Thymus (tissue), 11 donors: ENCODE data around the gene OR1M1. TPM values are rescaled to one million over a fixed set of nuclear protein-coding genes. Genes with fewer than 3 reads are reported as not detected.

Experiments used
- DNase-seq, 9 donors: peaks; one replicate each; pipeline ENCODE4 v3.0.0-alpha.2; 2013; ENCODE audit warnings: low spot score in 9 of 9, low read depth in 6 of 9, missing footprints in 1 of 9
- H3K27ac ChIP-seq, 2 donors: one replicate each; pipeline ENCODE4 v1.5.1; 2013; ENCODE audit warnings: control low read depth in 1 of 2, low read depth in 1 of 2, low read length in 1 of 2, mild to moderate bottlenecking in 1 of 2, moderate library complexity in 1 of 2
- H3K27me3 ChIP-seq, 2 donors: one replicate each; pipeline ENCODE4 v1.5.1; 2013; ENCODE audit warnings: low read length in 1 of 2; ENCODE audit not compliant: control insufficient read depth in 2 of 2, insufficient read depth in 1 of 2
- H3K36me3 ChIP-seq, 2 donors: one replicate each; pipeline ENCODE4 v1.5.1; 2013; ENCODE audit warnings: low read length in 1 of 2, mild to moderate bottlenecking in 1 of 2, moderate library complexity in 1 of 2; ENCODE audit not compliant: control insufficient read depth in 2 of 2, insufficient read depth in 2 of 2
- H3K4me1 ChIP-seq, 2 donors: one replicate each; pipeline ENCODE4 v1.5.1; 2013; ENCODE audit warnings: low read length in 2 of 2; ENCODE audit not compliant: control insufficient read depth in 2 of 2, insufficient read depth in 2 of 2
- H3K4me3 ChIP-seq, 2 donors: one replicate each; pipeline ENCODE4 v1.5.1; 2013; ENCODE audit warnings: low read length in 2 of 2, control low read depth in 1 of 2, mild to moderate bottlenecking in 1 of 2
- H3K9me3 ChIP-seq, 2 donors: one replicate each; pipeline ENCODE4 v1.5.1; 2013; ENCODE audit warnings: low read length in 1 of 2, mild to moderate bottlenecking in 1 of 2; ENCODE audit not compliant: control insufficient read depth in 2 of 2, insufficient read depth in 1 of 2
- WGBS: extraction: QIAGEN DNeasy Blood & Tissue Kit; methylation state at CpG from one replicate; pipeline ENCODE4 v1.1.7; 2013; 5-methylcytosine and 5-hydroxymethylcytosine counted together
- polyA plus RNA-seq: library from polyadenylated mRNA; stranded (reverse); fragments of 200-250 nt; gene quantifications from one replicate; pipeline ENCODE4 v1.2.3, GENCODE V29; 2013
- total RNA-seq: library from RNA; stranded (reverse); fragments of 120-200 nt; gene quantifications from one replicate; pipeline ENCODE4 v1.2.4, GENCODE V29; 2013
- donor health status: healthy.

The OR1M1 gene
- total and polyA plus RNA-seq, 2 donors, result under 0.01 TPM; not detected in 1

GRCh38 chr19:9116547-9116946 is 29.7 kb downstream of the OR1M1 start:
- H3K9me3 ChIP-seq, result no peaks in the 10 kb centered on the region
- DNase-seq, result no peak
- no peaks in the 10 kb centered on the region for H3K27me3 ChIP-seq
- no peak overlapping the region for H3K4me3 ChIP-seq
- H3K27ac ChIP-seq, result no peak overlapping the region
- no peaks in the 10 kb centered on the region for H3K4me1 ChIP-seq
- H3K36me3 ChIP-seq, result no peaks in the 10 kb centered on the region
- WGBS, result 75% methylated on average over 5 of the region's 5 CpGs

- whole genome bisulfite sequencing, result 91% methylated on average over 1 of the region's 1 CpG
- Histone ChIP-seq H3K27ac (no peak within 1 kb of the TSS), H3K4me1 (no peaks in the 10 kb centered on the region), H3K36me3 (no peaks in the 10 kb centered on the region), H3K9me3 (no peaks in the 10 kb centered on the region), H3K4me3 (no peak within 1 kb of the TSS), H3K27me3 (peaks cover 0 to 2% of the 10 kb centered on the region in 2 donors)
- DNase-seq, result no peak
These were observed 40.1 kb downstream of the OR1M1 start, which contains the start of gene OR7G3 for GRCh38 chr19:9126900-9127405. Gene OR7G3, minus strand, starts transcription at chr19:9126950. Its CDS starts 0 bp downstream, at chr19:9126950.

GRCh38 chr19:9128171-9128570 is 41.3 kb downstream of the OR1M1 start:
- Histone ChIP-seq H3K9me3 (no peaks in the 10 kb centered on the region), H3K4me1 (no peaks in the 10 kb centered on the region), H3K4me3 (no peak overlapping the region), H3K27me3 (peaks cover 0 to 2% of the 10 kb centered on the region in 2 donors), H3K36me3 (no peaks in the 10 kb centered on the region), H3K27ac (no peak overlapping the region)
- WGBS, result 43% methylated on average over 3 of the region's 3 CpGs
- DNase-seq, result no peak

- Histone ChIP-seq H3K36me3 (no peaks in the 10 kb centered on the region), H3K9me3 (no peaks in the 10 kb centered on the region), H3K27ac (no peak overlapping the region), H3K4me3 (no peak overlapping the region), H3K27me3 (peaks cover 0 to 2% of the 10 kb centered on the region in 2 donors), H3K4me1 (no peaks in the 10 kb centered on the region)
- WGBS, result 6% methylated on average over 1 of the region's 1 CpG
- DNase-seq, result peak in 1 of 9 donors; percentile 28
These were observed 44.1 kb downstream of the OR1M1 start for GRCh38 chr19:9130965-9131364.

GRCh38 chr19:9132422-9132821 is 45.6 kb downstream of the OR1M1 start:
- 82% methylated on average over 5 of the region's 5 CpGs for WGBS

GRCh38 chr19:9139609-9140158 is 52.8 kb downstream of the OR1M1 start:
- WGBS, result 36% methylated on average over 8 of the region's 8 CpGs
- H3K4me3 ChIP-seq, result peak overlapping the region; percentile 61 to 93
- no peak overlapping the region for H3K27ac ChIP-seq
- peaks cover 3 to 6% of the 10 kb centered on the region in 2 donors for H3K4me1 ChIP-seq
- no peaks in the 10 kb centered on the region for H3K36me3 ChIP-seq
- no peaks in the 10 kb centered on the region for H3K27me3 ChIP-seq
- H3K9me3 ChIP-seq, result peaks cover 0 to 5% of the 10 kb centered on the region in 2 donors
- no peak for DNase-seq

More at GRCh38 chr19:9132422-9132821, 45.6 kb downstream of the OR1M1 start:
- no peak for DNase-seq
- Histone ChIP-seq H3K9me3 (no peaks in the 10 kb centered on the region), H3K27me3 (peaks cover 0 to 2% of the 10 kb centered on the region in 2 donors), H3K36me3 (no peaks in the 10 kb centered on the region), H3K4me1 (no peaks in the 10 kb centered on the region), H3K4me3 (no peak overlapping the region), H3K27ac (no peak overlapping the region)

GRCh38 chr19:9140159-9140874 is 53.5 kb downstream of the OR1M1 start, which contains the start of gene ZNF317:
Gene ZNF317, plus strand, starts transcription at chr19:9140397. Its CDS starts 15,620 bp downstream, at chr19:9156017.
- Histone ChIP-seq H3K36me3 (peaks cover 0 to 3% of the 10 kb centered on the region in 2 donors), H3K4me3 (peak within 1 kb of the TSS; percentile 61 to 93), H3K9me3 (peaks cover 2 to 9% of the 10 kb centered on the region in 2 donors), H3K27me3 (no peaks in the 10 kb centered on the region), H3K4me1 (peaks cover 3 to 6% of the 10 kb centered on the region in 2 donors), H3K27ac (peak within 1 kb of the TSS; percentile 55 to 61)
- peak; percentile 81 to 98 (median 93) for DNase-seq
- under 1% methylated on average over 43 of the region's 43 CpGs for WGBS

GRCh38 chr19:9144920-9145319 is 58.1 kb downstream of the OR1M1 start:
- Histone ChIP-seq H3K36me3 (peaks cover 10 to 18% of the 10 kb centered on the region in 2 donors), H3K4me3 (no peak overlapping the region), H3K4me1 (peaks cover under 1 to 6% of the 10 kb centered on the region in 2 donors), H3K9me3 (peaks cover 6 to 19% of the 10 kb centered on the region in 2 donors), H3K27me3 (no peaks in the 10 kb centered on the region), H3K27ac (no peak overlapping the region)
- WGBS, result 100% methylated on average over 5 of the region's 5 CpGs
- DNase-seq, result no peak
